Endothelial cell of umbilical vein (primary cell): ENCODE measurements around the gene YWHAQ. TPM values are rescaled to one million over a fixed set of nuclear protein-coding genes. Genes with fewer than 3 reads are reported as not detected.

ENCODE experiments used
- BruUV-seq: library from RNA; stranded (reverse); fragments of 400-500 nt; replicated peaks from 2 replicates; lab custom pipeline; 2021; lab: Mats Ljungman, UMichigan
- CTCF ChIA-PET: fragments of 300-600, 350-600 bp; sonication (Branson Sonifier 250); formaldehyde crosslinking; loops from one replicate; lab custom pipeline; 2021; ENCODE audit warnings: antibody characterized with exemption, inconsistent platforms; lab: Charles Lee
- POLR2A ChIA-PET: fragments of 300-600, 350-600 bp; sonication (Branson Sonifier 250); formaldehyde crosslinking; loops from one replicate; lab custom pipeline; 2021; ENCODE audit warnings: antibody characterized with exemption, inconsistent platforms; lab: Charles Lee
- DNase-seq: peaks from one replicate; pipeline ENCODE4 v3.0.0-alpha.2; 2011; ENCODE audit warnings: low read depth, low spot score
- FAIRE-seq: peaks from 2 replicates; lab custom pipeline; 2011; peaks lifted over from hg19 to GRCh38; lab: Jason Lieb, UNC
- H2AFZ ChIP-seq: 2 replicates; pipeline ENCODE4 v1.6.0; 2012; ENCODE audit warnings: low read depth, low read length, control low read depth, inconsistent platforms
- H3K27ac ChIP-seq: 2 replicates; pipeline ENCODE4 v1.5.1; 2011; ENCODE audit warnings: low read depth, mild to moderate bottlenecking, control low read depth, low read length, moderate library complexity; ENCODE audit not compliant: insufficient read depth
- H3K27me3 ChIP-seq, 2 experiments: 2 replicates each; pipeline versions ENCODE4 v1.6.0 to v1.6.1; 2011; ENCODE audit warnings: low read length in 2 of 2, mixed read lengths in 1 of 2; ENCODE audit not compliant: control insufficient read depth in 2 of 2, insufficient read depth in 2 of 2
- H3K36me3 ChIP-seq, 2 experiments: 2 replicates in 1 of 2; 3 replicates in 1 of 2; pipeline ENCODE4 v1.5.1; 2011; ENCODE audit warnings: low read length in 2 of 2, mild to moderate bottlenecking in 1 of 2, moderate library complexity in 1 of 2; ENCODE audit not compliant: control insufficient read depth in 2 of 2, insufficient read depth in 2 of 2; ENCODE audit errors: extremely low read depth in 1 of 2
- H3K4me1 ChIP-seq: 3 replicates; pipeline ENCODE4 v1.5.1; 2011; ENCODE audit warnings: mild to moderate bottlenecking, low read length; ENCODE audit not compliant: control insufficient read depth, insufficient read depth; ENCODE audit errors: extremely low read depth
- H3K4me2 ChIP-seq: 2 replicates; pipeline ENCODE4 v1.6.1; 2011; ENCODE audit warnings: low read length, control low read depth, mixed read lengths; ENCODE audit not compliant: insufficient read depth
- H3K4me3 ChIP-seq, 3 experiments: fragments of 200-600 bp in 1 of 3; sonication (generic), shearing (Covaris generic) in 1 of 3; replicated peaks in 1 of 3; 2 replicates each; pipeline ENCODE4 v1.5.1; 2011 to 2016; ENCODE audit warnings: control low read depth in 3 of 3, low read length in 3 of 3, mild to moderate bottlenecking in 2 of 3, inconsistent platforms in 1 of 3, low read depth in 1 of 3, moderate library complexity in 1 of 3; ENCODE audit not compliant: insufficient read depth in 1 of 3
- H3K79me2 ChIP-seq: 2 replicates; pipeline ENCODE4 v1.6.0; 2012; ENCODE audit warnings: low read length, inconsistent platforms; ENCODE audit not compliant: control insufficient read depth, insufficient read depth
- H3K9ac ChIP-seq: replicated peaks from 2 replicates; pipeline ENCODE3; 2011; ENCODE audit warnings: low read length, control low read depth; ENCODE audit not compliant: insufficient read depth; ENCODE audit errors: extremely low read depth
- H3K9me1 ChIP-seq: replicated peaks from 3 replicates; pipeline ENCODE4 v1.6.0; 2011; ENCODE audit warnings: mild to moderate bottlenecking, low read length; ENCODE audit not compliant: control insufficient read depth, insufficient read depth; ENCODE audit errors: extremely low read depth
- H3K9me3 ChIP-seq: replicated peaks from 2 replicates; pipeline ENCODE4 v1.5.1; 2012; ENCODE audit warnings: low read length, inconsistent platforms; ENCODE audit not compliant: control insufficient read depth, insufficient read depth
- H4K20me1 ChIP-seq: replicated peaks from 2 replicates; pipeline ENCODE3; 2011; ENCODE audit warnings: mild to moderate bottlenecking, low read length; ENCODE audit not compliant: control insufficient read depth, insufficient read depth; ENCODE audit errors: extremely low read depth
- EZH2 ChIP-seq: IDR thresholded peaks from 2 replicates; pipeline ENCODE4 v1.6.1; 2012; ENCODE audit warnings: borderline replicate concordance, low read depth, mild to moderate bottlenecking, moderate library complexity, low read length, inconsistent platforms; ENCODE audit not compliant: severe bottlenecking
- FOS ChIP-seq: IDR thresholded peaks from 2 replicates; pipeline ENCODE4 v1.6.1; 2011; ENCODE audit warnings: mild to moderate bottlenecking, low read length, moderate library complexity, borderline replicate concordance; ENCODE audit not compliant: insufficient read depth
- GATA2 ChIP-seq: IDR thresholded peaks from 2 replicates; pipeline ENCODE4 v1.7.0; 2011; ENCODE audit warnings: low read depth, mild to moderate bottlenecking, moderate library complexity, mixed read lengths, low read length; ENCODE audit not compliant: insufficient read length, insufficient read depth
- JUN ChIP-seq: IDR thresholded peaks from 2 replicates; pipeline ENCODE4 v1.6.1; 2011; ENCODE audit warnings: borderline replicate concordance, low read depth; ENCODE audit not compliant: insufficient read length, insufficient read depth
- MAX ChIP-seq: IDR thresholded peaks from 2 replicates; pipeline ENCODE4 v1.6.1; 2011; ENCODE audit not compliant: insufficient read depth, insufficient read length
- MYC ChIP-seq: IDR thresholded peaks from one replicate; pipeline ENCODE4 v1.6.1; 2011; ENCODE audit warnings: mild to moderate bottlenecking, low read depth, low read length
- POLR2A ChIP-seq: IDR thresholded peaks from 2 replicates; pipeline ENCODE4 v1.6.1; 2012; ENCODE audit warnings: low read depth, mild to moderate bottlenecking, control low read depth, low read length
- POLR2AphosphoS5 ChIP-seq: IDR thresholded peaks from 2 replicates; pipeline ENCODE4 v1.6.1; 2012; ENCODE audit warnings: low read depth, mild to moderate bottlenecking, control low read depth, low read length, moderate library complexity; ENCODE audit not compliant: insufficient read depth
- dilution Hi-C: fragments of 300-500 bp; cut with MboI; formaldehyde crosslinking; loops from one replicate; pipeline ENCODE4 v1.15.0; 2019; ENCODE audit warnings: low sequenced_read_pairs; ENCODE audit not compliant: extremely low pct_ligation_motif_present
- intact Hi-C: fragments of 100-400 bp; cut with micrococcal nuclease; formaldehyde crosslinking; loops from one replicate; pipeline ENCODE4 v1.10.0; 2022
- polyA plus RNA-seq, 4 experiments: library from polyadenylated mRNA; depleted of rRNA in 3 of 4; stranded (reverse) in 3 of 4; unstranded in 1 of 4; fragments of >200 nt; gene quantifications; 2 replicates each; pipeline versions ENCODE4 v1.2.1 to v1.2.3, GENCODE V29; 2011 to 2012; ENCODE audit warnings: missing spikeins in 1 of 4
- total RNA-seq: library from RNA; stranded (reverse); gene quantifications from 2 replicates; pipeline ENCODE4 v1.2.3, GENCODE V29; 2021
- TF ChIP-seq, protein P1 (sequence below), 2 donors: IDR thresholded peaks; 1 replicate in 1 of 2; 2 replicates in 1 of 2; pipeline ENCODE4 v1.5.1; 2011; ENCODE audit warnings: low read length in 2 of 2, mild to moderate bottlenecking in 2 of 2, moderate library complexity in 2 of 2, control low read depth in 1 of 2, inconsistent platforms in 1 of 2, low read depth in 1 of 2; ENCODE audit not compliant: insufficient read depth in 1 of 2; ENCODE audit errors: extremely low read depth in 1 of 2

YWHAQ gene
- total and polyA plus RNA-seq, 2 donors (not counting 3 experiments of a cell fraction or from before 2014, with no cell fraction given) = 217 to 456 TPM

GRCh38 chr2:9543557-9543956 lies 87.2 kb downstream of the YWHAQ start:
- TF ChIP-seq, protein P1, sequence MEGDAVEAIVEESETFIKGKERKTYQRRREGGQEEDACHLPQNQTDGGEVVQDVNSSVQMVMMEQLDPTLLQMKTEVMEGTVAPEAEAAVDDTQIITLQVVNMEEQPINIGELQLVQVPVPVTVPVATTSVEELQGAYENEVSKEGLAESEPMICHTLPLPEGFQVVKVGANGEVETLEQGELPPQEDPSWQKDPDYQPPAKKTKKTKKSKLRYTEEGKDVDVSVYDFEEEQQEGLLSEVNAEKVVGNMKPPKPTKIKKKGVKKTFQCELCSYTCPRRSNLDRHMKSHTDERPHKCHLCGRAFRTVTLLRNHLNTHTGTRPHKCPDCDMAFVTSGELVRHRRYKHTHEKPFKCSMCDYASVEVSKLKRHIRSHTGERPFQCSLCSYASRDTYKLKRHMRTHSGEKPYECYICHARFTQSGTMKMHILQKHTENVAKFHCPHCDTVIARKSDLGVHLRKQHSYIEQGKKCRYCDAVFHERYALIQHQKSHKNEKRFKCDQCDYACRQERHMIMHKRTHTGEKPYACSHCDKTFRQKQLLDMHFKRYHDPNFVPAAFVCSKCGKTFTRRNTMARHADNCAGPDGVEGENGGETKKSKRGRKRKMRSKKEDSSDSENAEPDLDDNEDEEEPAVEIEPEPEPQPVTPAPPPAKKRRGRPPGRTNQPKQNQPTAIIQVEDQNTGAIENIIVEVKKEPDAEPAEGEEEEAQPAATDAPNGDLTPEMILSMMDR (IDR thresholded peaks at IDR 0.05; ENCODE audit: extremely low read depth in 1 of 2, insufficient read depth in 1 of 2, low read depth in 1 of 2, low read length in 2 of 2) = no peak
- no peak for TF ChIP-seq MAX
- TF ChIP-seq POLR2A = no peak
- no peak for TF ChIP-seq GATA2
- TF ChIP-seq EZH2 = no peak
- no peak for TF ChIP-seq MYC
- no peak for TF ChIP-seq POLR2AphosphoS5
- no peak for TF ChIP-seq JUN
- no peak for TF ChIP-seq FOS
- DNase-seq (no peak), FAIRE-seq (no peak)
- Histone ChIP-seq H3K36me3 (no peaks in the 10 kb centered on the region), H2AFZ (no peak overlapping the region), H4K20me1 (no peaks in the 10 kb centered on the region), H3K4me2 (no peak overlapping the region), H3K9me1 (peaks cover 4% of the 10 kb centered on the region), H3K4me3 (no peak overlapping the region), H3K4me1 (peaks cover 25% of the 10 kb centered on the region), H3K9ac (no peak overlapping the region), H3K79me2 (peaks cover 57% of the 10 kb centered on the region), H3K9me3 (no peaks in the 10 kb centered on the region), H3K27ac (no peak overlapping the region), H3K27me3 (no peaks in the 10 kb centered on the region)
- POLR2A ChIA-PET = no interaction called here
- dilution Hi-C loops = no loop called here
- CTCF ChIA-PET = interaction anchor here (5.2 kb wide), 1 partner anchor 12 kb away, joined by 21 read pairs; the partner anchor contains the start of gene ADAM17
- BruUV-seq = no TSS peak
- intact Hi-C loops = no loop called here
